GM19240 (cell line): ENCODE results near the gene OAS1.
"Not testable (repeated sequence)": the region's sequence is repeated elsewhere in the genome, so short reads cannot be mapped to it uniquely, and the experiment has no call there.

Experiments used
- DNase-seq: peaks from one replicate; pipeline ENCODE4 v3.0.0; 2011; ENCODE audit warnings: low spot score; ENCODE audit not compliant: insufficient read length

OAS1 gene

DNA sequence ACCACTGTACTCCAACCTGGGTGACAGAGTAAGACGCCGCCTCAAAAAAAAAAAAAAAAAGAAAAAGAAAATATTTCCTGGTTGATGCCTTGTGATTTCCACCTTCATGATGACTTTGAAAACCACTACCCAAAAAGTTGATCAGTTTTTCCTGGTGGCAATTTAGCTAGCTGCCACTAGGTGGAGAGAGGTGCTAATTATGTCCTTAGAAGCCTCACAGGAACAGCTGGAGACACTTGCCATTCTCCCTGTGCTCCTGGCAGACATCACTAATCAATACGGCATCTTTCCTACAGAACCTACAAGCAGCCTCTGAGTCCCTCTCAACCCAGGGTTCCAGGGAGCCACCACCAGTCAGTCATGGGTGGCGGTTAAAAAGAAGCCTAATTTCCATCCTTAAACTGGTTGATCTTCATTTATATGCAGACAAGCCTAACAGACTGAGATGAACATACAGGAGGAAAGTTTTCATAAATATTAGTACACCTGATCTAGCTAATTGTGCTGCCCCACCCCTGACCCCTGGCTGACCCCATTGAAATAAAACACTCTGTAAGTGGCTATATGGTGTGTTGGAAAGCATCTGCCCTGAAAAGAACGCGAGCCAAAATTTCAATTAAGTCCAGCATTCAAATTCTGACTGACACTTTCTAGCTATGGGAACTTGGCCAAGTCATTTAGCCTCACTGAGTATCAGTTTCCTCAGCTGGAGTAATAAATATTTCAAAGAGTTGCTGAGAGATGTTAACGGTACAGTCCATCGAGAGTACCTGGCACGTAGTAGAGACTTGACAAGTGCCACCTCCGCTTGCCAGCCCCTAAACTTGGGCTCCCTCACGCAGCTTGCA, 6.2 kb upstream of the OAS1 start:
- peak; percentile 56 for DNase-seq

DNA sequence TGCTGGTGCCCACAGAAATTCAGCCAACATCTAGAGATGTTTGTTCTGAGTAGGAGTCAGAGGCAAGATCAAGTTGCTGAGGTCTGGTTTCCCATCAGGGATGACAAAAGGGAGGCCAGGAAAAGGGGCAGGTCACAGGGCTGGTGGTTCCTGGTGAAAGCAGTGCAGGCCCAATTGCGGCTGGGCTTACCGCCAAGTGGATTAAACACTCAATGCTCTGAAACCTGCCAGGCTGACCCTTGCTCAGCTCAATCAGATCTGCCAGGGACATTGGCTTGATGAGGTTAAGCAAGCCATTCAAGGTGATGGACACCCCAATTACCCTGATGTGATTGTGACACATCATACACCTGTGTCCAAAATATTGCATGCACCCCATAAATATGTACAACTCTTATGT, 5.5 kb upstream of the OAS1 start:
- no peak for DNase-seq

DNA sequence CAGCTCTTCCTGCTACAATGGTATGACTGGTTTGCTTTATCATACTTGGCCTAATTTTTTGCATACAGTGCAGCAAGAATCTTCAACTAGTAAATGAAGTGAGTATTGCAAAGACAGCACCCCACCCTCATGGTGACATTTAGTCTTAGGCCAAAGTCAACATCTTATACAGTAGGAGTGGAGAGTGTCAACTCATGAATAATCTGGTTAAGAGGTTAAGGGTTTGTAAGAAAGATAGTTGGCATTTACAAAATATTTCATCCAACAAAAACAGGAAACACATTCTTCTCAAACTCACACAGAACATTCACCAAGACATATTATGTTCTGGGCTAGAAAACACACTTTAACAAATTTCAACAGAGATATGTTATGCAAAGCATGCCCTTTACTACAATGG, 2.2 kb upstream of the OAS1 start:
- no peak for DNase-seq

DNA sequence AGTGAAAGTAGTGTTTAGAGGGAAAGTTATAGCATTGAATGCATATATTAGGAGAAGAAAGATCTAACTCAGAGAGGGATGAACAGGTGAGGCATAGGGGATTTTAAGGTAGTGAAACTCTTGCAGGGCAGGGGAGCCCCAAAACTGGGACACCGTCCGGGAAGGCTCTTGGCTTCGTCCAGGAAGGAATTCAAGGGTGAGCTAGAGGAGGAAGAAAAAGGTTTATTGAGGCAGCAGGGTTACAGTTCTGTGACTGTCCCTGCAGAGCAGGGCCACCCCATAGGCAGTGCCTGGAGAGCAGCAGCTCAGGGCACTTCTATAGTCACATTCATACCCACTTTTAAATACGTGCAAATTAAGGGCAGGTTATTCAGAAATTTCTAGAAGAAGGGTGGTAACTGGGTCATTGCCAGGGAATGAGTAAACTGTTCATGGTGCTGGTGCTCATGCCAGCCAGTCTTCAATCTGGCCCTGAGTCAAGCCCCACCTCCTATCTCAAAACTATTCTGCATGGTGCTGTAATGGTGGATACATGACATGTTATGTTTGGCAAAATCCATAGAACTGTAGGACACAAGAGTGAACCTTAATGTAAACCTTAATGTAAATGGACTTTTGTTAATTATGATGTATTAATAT, 1.2 kb upstream of the OAS1 start:
- DNase-seq = no peak

DNA sequence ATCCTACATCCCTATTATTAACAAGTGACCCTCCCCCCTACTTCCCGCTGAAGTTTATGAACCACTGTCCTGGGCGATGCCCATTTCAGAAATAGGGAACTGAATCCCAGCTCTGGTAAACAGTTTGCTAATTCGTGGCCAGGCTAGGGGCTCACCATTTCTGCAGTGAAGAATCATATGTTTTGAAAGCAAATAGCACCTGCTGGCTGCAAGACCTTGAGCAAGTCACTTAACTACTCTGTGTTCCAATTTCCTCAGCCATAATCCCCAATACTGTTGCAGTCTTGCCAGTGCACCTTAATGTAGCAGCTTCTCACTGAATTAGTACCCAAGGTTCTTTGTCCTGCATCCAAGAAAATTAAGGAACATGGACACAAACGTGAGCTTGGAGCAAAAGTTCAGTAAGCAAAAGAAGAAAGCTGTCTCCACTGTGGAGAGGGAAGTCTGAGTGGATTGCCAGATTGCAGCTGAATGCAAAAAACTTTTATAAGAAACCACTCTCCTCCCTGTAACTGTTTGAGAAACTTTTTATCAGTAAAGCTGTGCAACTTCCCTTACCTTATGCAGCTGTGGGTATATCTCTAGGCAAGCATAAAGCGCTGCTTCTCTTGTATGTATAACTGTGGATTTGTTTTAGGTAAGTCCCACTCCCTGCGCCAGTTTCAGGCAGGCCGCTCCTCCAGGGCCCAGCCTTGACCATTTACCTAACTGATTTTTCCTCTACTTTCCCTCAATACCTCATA, 824 bp downstream of the OAS1 start:
- no peak for DNase-seq

DNA sequence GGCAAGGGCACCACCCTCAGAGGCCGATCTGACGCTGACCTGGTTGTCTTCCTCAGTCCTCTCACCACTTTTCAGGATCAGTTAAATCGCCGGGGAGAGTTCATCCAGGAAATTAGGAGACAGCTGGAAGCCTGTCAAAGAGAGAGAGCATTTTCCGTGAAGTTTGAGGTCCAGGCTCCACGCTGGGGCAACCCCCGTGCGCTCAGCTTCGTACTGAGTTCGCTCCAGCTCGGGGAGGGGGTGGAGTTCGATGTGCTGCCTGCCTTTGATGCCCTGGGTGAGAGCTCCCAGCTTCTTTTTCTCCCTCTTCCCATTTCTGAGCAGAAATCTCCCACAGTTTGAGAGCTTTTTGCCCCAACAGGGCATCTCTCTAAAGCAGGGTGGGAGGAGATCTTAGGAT, 1.8 kb downstream of the OAS1 start:
- no peak for DNase-seq

DNA sequence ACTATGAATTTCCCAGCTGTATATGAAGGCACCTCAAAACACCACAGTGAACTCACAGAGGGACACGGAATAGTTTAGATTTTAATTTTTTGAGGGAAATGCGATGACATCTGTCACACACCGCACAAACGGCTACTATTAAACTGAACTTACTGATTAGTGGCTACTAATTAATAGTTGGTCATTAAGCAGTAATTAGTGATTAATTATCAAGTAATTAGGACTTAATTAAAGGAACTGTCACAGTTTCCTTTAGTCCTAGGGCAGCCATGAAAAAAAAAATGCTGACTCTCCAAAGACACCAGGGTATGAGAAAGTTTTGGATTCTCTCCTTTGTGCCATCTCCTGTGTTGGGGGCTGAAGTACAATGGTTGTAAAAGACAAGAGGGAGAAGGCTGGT, 2.9 kb downstream of the OAS1 start:
- no peak for DNase-seq

DNA sequence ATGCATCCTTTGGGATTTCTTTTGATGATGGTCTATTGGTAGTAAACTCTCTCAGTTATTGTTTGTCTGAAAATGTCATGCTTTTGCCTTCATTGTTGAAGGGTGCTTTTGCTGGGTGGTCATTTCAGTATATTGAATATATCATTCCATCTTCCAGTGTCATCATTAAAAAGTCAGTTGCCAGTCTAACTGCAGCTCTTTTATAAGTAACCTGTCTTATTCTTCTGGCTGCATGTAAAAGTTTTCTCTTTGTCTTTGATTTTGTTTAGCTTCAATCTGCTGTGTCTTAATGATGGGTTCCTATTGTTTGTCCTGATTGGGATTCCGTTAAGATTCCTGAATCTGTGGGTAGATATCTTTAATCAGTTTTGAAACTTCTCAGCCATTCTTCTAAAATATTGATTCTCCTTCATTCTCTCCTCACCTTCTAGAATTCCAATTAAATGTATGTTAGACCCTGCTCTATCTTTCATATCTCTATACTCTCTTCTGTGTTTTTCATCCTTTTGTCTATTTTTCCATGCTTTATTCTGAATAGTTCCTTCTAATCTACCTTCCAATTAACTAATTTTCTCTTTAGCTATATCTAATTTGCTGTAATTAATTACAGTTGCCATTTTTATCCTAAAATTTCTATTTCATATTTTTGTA, 6.4 kb downstream of the OAS1 start:
- no peak for DNase-seq

DNA sequence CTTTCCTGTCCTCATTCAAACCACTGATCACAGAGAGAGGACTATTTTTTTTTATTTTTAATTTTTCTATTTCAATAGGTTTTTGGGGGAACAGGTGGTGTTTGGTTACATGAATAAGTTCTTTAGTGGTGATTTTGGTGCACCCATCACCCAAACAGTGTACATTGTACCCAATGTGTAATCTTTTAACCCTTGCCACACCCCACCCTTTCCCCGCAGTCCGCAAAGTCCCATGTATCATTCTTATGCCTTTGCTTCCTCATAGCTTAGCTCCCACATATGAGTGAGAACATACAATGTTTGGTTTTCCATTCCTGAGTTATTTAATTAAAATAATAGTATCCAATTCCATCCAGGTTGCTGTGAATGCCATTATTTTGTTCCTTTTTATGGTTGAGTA, 7.1 kb downstream of the OAS1 start:
- DNase-seq = not testable (repeated sequence)

DNA sequence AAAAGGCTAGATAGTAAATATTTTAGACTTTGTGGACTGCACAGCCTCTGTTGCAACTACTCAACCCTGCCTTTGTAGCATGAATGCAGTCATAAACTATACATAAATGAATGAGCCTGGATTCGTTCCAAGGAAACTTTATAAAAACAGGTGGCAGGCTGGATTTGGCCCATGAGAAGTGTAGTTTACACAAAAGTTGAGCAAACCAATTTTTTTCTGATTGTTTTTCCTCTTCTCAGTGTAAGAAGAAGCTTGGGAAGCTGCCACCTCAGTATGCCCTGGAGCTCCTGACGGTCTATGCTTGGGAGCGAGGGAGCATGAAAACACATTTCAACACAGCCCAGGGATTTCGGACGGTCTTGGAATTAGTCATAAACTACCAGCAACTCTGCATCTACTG, 9.5 kb downstream of the OAS1 start:
- no peak for DNase-seq

DNA sequence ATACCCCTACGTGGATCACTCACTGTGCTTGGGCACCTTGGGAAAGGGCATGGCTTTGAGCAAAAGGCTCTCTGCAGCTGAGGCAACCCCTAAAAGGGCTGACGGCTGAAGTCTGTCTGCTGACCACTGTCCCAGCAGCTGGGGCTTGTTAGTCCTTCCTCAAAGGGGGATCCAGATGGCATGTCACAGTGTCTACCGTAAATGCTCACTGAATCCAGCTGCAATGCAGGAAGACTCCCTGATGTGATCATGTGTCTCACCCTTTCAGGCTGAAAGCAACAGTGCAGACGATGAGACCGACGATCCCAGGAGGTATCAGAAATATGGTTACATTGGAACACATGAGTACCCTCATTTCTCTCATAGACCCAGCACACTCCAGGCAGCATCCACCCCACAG, 12.4 kb downstream of the OAS1 start:
- no peak for DNase-seq

DNA sequence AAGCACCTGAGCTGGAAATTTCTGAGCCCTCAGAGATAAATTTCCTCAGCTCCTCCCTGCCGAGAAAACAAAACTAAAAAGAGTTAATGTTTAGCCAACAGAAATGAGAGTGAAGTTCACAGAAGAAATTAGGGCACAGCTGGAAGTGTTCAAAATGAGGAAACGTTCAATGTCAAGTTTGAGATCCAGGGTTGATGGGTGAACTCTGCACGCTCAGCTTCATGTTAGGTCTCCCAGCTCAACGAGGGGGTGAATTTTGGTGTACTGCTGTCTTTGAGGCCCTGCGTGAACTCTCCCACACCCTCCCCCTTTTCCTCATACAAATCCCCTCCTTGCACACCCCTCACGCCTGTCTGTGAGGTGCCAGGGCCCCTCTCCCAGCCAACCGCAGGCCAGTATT, 18.2 kb downstream of the OAS1 start:
- no peak for DNase-seq

DNA sequence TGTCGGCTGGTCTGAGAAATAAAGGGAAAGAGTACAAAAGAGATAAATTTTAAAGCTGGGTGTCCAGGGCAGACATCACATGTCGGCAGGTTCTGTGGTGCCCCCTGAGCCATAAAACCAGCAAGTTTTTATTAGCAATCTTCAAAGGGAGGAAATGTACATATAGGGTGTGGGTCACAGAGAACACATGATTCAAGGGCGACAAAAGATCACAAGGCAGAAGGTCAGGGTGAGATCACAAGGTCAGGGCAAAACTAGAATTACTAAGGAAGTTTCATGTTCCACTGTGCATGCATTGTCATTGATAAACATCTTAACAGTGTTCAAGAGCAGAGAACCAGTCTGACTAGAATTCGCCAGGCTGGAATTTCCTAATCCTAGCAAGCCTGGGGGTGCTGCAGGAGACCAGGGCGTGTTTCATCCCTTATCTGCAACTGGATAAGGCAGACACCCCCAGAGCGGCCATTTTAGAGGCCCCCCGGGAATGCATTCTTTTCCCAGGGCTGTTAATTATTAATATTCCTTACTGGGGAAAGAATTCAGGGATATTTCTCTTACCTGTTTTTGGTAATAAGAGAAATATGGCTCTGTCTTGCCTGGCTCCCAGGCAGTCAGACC, 19.8 kb downstream of the OAS1 start:
- not testable (repeated sequence) for DNase-seq

DNA sequence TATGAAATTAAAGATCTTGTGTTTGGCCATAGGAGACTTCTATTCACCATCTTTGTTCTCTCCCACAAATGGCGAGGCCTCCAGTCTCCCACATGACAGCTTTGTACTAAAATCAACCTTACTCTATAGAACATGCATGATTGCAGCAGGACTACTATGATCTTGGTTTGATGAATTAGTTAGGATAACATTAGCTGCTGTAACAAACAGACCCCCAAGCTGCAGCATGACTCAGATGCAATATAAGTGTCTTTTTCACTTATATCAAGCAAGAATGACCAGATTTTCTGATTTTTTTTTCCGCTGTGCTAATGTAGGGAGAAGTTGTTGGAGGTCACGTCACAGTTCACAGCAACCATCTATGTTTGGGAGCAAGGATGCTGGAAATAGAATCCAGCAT, 20.7 kb downstream of the OAS1 start:
- no peak for DNase-seq

DNA sequence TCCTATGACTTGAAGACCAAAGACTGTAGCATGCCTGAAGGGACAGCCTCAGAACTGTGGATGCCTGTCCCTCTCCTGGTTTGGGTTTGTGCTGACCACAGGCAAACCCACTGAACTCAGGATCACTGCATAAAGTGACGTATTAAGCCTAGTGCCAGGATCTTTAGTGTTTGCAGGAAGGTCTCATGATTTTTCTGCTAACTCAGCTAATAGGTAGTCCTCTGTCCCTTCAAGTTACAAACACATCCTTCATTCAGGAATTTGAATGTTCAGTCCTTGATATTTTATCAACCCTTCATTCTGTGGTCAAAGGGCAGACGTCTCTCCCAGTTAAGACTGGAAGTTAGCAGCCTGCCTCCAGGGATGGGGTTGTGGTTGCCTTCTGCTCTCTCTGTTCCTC, 21.2 kb downstream of the OAS1 start:
- DNase-seq = no peak

DNA sequence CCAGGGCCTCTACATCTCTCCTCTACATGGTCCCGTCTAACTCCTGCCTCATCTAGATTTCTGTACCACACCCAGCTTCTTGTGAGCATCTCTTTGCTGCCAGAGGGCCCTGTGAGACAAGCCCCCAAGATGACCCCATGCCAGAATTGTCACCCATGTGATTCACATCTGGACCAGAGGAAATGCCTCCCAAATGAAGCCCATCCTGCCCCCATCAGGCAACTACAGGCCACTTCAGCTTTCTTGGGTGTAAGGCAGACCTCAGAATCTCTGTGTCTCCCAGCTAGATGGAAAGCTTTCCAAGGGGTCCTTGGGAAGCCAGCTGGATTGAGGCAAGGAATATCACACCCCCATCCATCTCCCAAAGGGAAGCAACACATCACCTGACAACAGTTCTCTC, 22.2 kb downstream of the OAS1 start:
- no peak for DNase-seq

DNA sequence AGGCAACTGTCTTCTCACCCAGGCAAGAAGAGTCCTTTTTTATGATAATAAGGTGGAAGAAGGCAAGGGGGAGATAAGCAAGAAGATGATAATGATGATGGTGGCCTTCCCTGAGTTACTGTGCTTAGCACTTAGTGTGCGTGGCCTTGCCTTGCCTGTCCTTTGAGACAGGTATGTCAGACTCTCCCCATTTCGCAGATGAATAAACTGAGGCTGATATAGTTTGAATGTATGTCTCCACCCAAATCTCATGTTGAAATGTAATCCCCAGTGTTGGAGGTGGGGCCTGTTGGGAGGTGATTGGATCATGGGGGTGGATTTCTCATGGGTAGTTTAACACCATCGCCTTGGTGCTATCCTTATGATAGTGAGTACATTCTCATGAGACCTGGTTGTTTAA, 23.0 kb downstream of the OAS1 start:
- no peak for DNase-seq

DNA sequence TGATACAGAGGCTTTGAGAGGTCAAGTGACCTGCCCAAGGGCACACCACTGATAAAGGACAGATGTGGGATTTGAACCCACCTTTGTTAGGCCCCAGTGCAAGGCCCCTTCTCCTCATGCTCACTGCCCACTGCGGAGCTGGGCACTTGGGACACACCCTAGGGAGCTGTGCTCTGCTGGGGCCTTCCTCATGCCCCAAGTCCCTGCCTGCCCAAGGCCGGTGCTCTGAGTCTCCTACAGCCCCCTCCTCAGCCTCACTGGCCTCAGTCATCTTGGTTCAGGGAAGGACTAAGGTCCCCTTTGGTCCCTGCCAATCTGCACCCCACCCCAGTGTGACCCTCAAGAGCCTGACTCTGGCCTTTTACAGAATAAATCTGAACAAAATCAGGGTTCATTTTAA, 23.6 kb downstream of the OAS1 start:
- DNase-seq = no peak

DNA sequence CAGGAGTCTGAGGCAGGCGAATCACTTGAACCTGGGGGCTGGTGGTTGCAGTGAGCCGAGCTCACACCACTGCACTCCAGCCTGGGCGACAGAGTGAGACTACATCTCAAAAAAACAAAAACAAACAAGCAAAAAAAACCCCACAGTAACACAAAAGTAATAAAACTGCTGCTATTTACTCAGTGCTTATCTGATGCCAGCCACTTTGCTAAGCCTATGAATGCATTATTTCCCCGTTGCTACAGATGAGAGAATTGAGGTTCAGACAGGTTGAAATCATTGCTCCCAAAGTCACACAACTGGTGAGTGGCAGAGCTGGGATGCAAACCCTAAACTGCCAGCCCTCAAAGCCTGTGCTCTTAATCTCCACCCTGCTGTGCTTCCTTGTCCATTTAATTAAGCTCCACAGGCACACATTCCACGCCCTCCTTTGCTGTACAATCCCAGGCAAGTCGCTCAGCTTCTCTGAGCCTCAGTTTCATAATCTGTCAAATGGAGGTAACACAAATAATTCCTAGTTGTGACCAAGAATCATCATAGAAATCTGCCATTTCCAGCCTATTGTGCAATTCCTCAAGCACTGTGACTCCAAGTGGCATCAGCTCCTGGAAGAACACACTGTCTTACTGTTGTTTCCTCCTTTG, 25.8 kb downstream of the OAS1 start:
- DNase-seq = no peak

DNA sequence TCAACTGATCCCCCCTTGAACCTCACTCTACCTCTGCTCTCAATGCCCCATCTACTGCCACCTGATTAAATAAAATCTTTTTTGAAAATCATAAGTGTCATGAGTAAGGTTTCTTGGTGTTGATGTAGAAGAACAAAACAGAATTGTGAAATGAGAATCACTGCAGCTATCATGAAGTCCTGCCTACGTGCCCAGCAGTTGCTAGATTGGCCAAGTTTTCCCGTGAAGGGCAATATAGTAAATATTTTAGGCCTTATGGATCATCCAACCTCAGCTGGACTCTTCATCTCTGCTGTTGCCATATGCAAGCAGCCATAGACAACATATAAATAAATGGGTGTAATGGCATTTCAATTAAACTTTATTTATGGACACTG, 26.4 kb downstream of the OAS1 start:
- DNase-seq = no peak

DNA sequence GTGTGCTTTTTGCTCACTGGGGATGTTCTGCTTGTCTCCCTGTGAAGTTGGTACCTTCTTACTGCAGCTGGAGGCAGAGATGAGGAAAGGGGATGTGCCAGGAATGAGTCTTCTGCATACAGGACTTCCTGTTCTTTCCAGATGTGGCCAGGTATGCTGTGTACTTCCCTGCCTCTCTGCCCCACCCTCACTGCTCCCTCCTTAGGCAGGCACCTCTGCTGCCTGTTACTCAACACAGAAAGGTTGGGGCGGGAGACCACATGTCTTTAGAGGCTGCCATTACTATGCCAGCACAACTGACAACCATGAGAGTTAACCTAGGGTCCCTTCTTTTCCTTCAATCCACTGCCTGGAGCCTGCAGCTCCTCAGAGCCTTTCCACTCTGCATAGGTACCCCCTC, 29.5 kb downstream of the OAS1 start:
- no peak for DNase-seq
